CD4-positive, alpha-beta T cell treated with Interleukin-15 for 1 hour (primary cell): Measurements from ENCODE around the gene SHISA7.
A peak's percentile ranks its signal among the peaks of the same experiment; 100 is the strongest.
"Not testable (repeated sequence)": the region's sequence is repeated elsewhere in the genome, so short reads cannot be mapped to it uniquely, and the experiment has no call there.

Experiments
- DNase-seq: peaks from one replicate; pipeline ENCODE4 v3.0.0-alpha.2; 2020

Gene SHISA7

DNA sequence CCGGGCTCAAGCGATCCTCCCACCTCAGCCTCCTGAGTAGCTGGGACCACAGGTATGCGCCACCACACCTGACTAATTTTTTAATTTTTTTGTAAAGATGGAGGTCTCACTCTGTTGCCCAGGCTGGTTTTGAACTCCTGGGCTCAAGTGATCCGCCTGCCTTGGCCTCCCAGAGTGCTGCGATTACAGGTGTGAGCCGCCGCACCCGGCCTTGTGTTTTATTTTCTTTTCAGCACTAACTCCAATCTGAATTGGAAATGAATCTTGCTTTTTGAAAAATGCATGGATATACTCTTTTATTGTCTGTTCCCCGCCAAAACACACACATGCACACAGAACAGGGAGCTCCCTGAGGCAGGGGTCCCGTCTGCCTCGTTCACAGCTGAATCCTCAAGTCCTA is 19.6 kb upstream of the SHISA7 start:
- no peak for DNase-seq

DNA sequence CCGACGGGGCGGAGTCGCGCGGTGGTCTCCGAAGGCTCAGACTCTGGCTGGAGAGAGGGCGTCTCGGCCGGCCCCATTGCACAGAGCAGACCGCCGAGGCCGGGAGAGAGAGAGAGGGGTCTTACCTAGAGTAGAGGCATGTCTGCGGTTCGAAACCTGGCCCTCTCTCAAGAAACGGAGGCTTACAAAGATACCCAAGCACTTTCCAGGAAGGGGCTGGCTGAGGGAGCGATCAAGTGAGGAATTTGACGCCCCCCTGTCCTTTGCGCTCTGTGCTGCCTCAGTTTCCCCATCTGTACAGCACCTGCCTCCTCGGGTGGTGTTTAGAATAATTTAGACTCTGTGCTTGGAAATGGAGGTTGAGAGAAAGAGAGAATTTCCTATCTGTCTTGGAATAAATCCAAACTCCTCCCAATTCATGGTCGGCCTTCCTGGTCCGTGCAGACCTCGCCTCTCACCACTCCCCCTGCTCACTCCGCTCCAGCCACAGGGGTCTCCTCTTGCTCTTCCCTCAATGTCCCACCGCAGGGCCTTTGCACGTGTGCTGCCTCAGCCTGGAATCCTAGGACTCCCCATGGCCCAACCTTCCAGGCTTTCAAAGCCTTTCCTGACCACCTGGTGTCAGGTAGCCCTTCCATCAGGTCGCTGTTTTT is 19.0 kb upstream of the SHISA7 start:
- no peak for DNase-seq

DNA sequence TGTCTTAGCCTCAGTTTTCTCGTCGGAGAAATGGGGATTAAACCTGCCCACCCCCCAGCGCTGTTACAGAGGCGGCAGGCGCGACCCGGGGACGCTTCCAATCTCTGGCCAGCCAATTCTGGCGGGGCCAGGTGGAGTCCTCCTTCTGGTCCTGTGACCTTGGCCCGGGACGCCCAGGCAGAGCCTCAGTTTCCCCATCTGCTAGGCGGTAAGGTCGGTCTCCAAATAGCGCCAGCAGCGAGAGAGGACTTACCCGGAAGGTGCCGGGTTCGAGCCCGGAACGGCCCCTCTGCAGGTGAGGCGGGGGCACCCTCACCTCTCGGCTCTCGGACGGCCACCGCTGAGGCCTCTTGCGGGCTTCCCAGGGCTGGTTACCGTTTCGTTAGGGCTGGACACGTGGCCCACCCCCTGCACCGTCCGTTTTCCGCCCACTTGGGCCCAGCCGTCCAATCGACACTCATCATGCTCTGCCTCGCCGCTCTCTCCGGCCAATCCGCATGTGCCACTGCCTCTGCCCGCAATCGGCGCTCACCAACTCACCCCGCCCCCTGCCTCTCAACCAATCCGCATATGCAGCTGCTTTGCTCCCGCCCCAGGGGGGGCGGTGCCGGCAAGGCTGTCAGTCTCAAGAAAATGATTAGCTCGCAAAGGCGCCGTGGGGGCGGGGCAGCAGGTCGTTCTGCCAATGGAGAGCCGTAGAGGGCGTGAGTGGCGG is 18.3 kb upstream of the SHISA7 start, which contains the start of gene ISOC2:
TSS of gene ISOC2 (minus strand) at position 384 of the 715 bp plus-strand sequence. CDS start 5,156 bp downstream, outside the sequence.
- DNase-seq, result peak; percentile 100

DNA sequence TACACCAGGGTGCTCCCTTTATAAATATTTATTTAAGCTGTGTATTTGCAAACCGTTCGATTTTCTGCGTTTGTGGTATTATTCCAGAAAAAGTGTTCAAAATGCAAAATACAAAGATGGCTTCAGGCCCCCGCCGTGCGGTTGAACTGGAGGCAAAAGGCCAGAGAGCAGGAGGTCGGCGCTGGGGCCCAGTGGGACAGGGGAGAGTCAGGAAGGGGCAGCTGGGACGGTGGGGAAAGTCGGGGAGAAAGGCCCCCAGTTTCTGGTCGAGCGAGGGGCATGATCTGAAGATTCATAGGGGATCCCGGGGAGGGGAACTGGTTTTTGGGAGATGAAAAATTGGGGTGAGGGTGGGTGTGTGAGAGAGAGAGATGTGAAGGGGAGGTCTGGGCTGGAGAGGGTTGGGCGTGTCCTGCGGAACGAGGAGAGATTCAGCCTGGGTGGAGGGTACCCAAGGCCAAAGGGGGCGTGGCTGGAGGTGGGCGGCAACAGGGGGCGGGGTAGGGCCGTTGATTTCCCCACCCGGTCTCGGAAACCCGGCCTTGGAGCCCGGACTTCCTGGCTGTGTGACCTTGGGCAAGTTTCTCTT is 17.7 kb upstream of the SHISA7 start:
- DNase-seq, result no peak

DNA sequence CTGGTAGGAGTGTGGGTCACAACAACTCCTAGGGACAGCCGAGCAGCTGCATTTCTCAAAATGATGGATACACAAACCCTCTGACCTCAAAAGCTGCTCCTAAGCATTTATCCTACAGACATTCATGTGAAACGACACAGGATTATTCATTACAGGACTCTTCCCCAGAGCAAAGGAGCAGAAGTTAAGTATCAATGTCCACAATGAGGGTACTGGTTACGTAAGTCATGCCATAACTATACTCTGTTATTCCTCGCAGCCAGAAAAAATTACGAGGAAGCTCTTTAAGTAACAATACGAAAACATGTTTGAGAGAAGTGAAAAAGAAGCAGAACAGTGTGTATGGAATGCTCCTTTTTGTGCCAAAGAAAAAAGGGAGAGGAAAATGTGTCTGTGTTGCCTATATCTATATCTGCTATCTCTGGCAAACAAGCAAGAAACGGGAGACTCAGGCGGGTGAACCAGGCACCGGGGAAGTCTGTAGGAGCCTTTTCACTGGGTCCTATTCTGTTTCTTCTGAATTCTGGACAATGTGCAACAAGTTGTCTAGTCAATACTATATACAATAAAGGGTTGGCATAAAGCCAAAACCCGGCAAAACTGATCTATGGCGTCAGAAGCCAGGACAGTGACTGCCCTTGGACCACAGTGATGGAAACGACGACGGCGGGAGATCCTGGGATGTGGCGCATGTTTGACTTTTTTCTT is 17.0 kb upstream of the SHISA7 start:
- no peak for DNase-seq

DNA sequence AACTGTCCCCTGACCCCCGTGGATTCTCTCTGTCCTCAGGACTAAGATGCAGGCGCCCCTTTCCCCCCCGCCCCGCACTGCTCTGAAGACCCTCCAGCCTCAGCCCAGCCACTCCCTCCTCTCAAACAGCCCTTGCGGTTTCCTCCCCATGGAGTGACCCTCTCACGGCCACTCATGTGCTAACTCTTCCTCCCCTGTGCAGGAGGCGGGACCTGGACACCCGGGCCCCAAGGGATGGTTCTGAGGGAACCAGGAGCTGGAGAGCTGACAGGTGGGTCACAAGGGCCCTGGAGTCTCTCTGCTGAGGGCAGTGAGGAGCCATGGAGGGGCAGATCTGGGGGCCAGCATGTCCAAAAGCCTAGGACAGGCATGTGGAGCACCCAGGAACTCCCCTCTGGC is 16.4 kb upstream of the SHISA7 start:
- no peak for DNase-seq

DNA sequence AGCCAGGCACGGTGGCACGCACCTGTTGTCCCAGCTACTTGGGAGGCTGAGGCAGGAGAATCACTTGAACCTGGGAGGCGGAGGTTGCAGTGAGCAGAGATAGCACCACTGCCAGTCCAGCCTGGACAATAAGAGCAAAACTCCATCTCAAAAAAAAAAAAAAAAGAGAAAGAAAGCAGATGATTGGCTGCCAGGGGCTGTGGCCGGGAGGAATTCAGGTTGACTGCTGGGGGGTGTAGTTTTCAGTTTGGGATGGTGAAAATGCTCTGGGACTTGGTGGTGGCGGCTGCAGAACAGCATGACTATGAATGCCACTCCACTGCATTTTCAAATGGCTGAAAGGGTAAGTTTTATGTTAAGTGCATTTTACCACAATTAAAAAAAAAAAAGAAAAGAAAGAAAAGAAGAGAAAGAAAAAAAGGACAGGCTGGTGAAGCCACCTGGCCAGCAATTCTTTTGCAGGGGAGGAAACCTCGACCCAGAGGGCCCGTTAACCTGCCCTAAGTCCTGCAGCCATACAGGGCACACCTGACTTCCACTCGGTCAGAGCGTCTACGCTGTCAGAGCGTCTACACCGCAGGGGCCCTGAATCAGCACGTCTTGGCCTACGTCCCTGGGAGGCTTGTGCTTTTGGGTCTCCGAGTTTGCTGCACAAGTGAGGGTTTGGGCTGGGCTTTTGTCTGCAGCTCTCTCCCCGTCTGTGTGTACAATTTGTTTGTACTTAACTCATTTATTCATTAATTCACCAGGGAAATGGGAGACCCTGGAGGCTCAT is 14.8 kb upstream of the SHISA7 start:
- DNase-seq, result no peak

DNA sequence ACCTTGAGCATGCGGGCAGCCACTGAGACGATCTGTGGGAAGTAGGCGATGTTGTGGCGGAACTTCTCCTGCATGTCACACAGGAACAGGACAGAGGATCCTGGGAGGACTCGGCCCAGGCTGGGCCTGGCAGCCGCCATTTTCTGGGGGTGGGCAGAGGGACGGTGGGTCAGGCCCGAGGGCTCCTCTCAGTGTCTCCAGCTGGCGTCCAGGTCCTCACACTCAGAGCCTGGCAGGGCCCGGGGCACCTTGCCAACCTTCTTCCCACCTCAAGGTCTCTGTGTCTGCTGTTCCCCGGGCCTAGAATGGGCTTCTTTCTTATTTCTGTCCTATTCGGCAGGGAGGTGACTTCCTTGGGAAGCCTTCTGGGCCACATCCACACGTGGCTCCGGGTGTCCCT is 13.2 kb upstream of the SHISA7 start:
- no peak for DNase-seq

DNA sequence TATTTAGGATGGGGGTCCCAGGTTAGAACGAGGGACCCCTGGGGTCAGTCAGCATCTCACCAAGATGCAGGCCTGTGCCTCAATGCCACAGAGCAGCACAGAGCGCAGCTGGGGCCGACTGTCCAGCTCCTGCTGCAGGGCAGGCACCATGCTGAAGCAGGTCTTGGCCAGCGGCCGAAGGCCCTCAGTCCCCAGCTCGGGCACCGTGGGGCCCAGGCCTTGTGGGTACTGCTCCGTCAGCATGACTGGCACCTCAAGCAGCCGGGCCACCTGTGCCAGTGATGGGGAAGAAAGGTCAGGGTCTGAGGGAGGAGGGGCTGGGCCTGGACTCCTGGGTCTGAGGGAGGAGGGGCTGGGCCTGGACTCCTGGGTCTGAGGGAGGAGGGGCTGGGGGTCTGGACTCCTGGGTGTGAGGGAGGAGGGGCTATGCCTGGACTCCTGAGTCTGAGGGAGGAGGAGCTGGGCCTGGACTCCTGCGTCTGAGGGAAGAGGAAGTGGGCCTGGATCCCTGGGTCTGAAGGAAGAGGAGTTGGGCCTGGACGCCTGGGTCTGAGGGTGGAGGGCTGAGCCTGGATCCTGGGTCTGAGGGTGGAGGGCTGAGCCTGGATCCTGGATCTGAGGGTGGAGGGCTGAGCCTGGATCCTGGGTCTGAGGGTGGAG is 12.6 kb upstream of the SHISA7 start:
- no peak for DNase-seq

DNA sequence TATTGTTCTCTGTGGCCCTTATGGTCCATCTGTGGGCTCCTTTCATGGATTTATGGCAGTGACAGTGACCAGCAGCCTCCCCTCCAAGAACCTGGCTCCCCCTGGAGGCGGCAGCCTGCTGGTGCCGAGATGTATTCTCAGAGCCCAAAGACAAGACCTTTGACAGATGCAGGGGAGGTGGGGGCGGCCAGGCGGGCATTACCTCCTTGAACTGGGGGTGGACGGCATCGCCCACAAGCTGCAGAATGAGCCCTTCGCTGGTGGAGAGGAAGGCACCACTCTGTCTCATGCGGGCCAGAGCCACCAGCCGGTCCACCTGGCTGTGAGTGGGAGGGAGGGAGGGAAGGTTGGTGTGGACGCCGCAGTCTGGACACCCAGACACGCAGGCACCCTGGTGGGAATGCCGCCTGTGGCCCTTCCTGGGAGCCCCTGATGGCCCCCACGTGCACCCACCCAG is 11.7 kb upstream of the SHISA7 start:
- peak; percentile 37 for DNase-seq

DNA sequence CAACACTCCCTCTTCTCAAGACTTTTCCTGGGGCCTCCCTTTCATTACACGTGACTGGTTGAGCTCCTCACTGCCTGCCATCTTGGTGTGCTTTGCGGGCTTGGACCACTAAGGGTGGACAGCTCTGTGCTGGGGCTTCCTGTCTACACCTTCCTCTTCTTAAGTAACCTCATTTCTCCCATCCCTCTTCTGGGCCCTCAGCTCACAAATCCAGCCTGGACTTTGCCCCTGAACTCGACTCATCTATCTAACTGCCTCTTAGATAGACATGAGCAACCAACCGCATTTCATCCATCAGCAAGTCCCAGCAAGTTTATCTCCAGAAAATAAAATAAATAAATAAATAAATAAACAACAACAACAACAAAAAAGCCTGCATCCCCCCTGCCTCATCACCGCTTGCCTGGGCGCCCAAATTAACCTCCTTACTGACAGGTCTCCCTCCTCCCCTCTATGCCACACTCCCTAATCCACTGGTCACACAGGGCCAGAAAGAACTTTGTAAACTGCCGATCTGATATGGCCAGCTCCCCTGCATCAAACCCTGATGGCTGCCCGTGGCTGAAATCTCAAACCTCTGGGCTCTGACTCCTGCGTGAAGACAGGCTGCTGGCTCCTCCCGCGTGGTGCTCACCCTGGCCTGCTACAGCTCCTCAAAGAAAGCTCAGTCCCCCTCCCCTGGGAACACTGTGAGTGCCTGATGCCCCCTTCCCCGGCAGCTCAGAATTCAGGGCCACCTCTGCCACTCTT is 10.6 kb upstream of the SHISA7 start:
- DNase-seq, result no peak

DNA sequence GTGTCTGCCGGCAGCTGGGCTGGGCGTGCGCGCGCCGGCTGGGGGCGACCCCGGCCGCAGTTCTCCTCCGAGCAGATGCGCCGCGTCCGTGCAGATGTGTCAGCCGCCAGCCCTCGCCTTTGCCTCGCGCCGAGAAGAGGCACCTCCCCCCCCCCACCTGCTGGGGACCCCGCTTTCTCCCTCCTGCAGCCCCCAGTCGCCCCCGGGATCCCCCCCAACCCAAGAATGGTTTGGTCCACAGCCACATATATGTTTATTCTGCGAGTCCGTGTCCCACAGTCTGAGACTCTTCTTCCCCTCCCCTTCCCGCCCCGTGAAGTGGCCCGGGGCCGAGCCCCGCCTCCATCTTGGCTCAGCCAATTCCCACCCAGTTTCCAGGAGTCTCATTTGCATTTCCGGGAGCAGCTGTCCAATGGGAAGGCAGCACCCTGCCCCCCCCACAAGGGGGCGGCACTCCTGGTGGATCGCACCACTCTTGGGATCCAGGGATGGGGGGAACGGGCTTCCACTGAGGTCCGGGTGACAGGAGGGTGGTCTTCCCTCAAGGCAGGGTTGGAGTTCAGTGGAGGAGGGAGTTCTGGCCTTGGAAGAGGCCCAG is 9.7 kb upstream of the SHISA7 start:
- peak; percentile 62 for DNase-seq

DNA sequence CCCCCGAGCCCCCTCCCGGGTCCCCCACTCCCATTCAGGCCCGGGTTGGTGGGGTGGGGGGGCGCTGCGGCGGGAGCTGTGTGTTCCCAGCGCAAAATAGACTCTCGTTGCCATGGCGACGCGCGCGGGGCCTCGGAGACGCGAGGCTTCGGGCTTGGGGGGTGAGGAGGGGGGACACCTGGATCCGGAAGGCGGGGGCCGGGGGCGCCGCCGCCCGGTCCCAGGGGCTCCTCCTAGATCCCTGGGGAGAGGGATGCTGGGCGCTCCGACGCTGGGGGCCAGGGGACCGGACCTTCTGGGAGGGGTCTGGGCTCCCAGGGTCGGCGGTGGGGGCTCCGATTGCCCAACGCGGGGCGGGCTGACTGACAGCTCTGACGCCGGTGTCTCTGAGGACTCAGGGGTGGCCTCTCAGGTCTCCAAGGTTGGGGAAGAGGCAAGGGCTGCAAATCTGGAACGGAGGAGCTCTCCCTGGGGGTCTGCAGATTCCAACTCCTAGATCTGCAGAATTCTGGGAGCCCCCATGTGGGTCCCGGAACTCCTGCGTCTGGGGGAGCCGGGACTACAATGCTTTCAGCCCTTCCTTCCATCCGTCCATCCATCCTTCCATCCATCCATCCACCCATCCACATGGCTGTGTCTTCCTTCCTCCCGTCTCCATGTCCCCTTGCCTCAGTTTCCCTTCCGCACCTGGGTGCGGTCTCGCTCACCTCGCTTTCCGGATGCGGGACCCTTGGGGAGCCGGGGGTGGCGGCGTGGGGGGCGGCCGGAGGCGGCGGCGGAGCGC is 9.1 kb upstream of the SHISA7 start:
- DNase-seq, result peak; percentile 55

DNA sequence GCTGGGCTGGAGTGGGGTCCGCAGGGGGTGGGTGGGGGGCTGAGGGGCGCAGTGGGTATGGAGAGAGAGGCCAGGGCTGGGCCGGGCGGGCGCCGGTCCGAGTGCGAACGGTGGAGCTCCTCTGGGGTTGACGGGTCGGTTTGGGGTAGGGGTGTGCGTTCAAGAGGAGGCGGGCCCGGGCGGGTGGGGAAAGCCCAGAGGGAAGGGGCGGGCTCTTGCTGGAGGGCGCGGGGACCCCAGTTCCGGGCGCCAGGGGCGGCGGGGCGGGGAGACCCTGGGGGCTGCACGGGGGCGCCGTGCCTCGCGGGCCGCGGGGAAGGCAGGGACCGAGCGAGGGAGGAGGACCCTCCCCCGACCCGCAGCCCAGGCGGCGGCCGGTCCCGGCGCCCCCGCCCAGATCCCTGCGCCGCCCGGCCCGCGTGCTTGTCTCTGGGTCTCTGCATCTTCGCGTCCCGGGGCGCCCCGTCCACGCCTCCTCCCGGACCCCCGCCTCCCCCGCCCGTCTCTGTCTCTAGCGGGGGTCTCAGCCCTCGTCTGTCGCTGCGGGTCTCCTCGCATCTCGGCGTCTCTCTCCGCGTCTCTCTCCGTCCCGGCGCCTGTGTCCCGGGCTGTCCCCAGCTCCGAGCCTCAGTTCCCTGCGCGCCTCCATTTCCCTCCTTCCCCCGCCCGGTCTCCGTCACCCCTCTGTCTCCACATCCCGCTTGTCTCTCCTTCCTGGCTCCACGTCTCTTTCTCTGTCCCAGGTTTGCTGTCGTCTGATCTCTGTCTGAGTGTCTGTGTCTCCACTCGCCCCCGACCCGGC is 8.3 kb upstream of the SHISA7 start:
- DNase-seq, result peak; percentile 30

DNA sequence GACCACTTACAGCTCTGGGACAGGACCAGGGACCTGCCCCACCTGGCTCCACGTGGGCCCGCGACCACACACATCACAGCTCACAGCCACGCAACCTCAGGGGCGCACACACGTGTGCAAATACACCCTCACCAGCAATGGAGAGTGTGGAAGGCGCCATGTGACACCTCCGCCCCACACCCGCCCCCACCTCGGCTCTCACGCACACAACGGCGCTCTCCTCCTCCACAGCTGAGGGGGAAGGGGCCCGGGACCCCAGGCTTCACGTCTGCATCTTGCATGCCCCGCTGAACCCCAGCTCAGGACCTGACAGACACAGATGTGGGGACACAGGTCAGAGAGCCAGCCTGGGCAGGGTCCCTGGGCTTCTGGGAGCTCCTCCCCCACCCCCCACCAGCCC is 6.4 kb upstream of the SHISA7 start:
- DNase-seq, result no peak

DNA sequence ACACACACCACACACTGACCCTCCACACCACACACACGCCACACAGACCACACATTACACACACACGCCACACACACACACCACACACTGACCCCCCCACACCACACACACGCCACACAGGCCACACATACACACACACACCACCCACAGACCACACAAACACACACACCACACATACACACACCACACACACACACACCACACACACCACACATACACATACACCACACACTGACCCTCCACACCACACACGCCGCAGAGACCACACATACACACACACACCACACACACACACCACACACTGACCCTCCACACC is 5.0 kb upstream of the SHISA7 start:
- not testable (repeated sequence) for DNase-seq

DNA sequence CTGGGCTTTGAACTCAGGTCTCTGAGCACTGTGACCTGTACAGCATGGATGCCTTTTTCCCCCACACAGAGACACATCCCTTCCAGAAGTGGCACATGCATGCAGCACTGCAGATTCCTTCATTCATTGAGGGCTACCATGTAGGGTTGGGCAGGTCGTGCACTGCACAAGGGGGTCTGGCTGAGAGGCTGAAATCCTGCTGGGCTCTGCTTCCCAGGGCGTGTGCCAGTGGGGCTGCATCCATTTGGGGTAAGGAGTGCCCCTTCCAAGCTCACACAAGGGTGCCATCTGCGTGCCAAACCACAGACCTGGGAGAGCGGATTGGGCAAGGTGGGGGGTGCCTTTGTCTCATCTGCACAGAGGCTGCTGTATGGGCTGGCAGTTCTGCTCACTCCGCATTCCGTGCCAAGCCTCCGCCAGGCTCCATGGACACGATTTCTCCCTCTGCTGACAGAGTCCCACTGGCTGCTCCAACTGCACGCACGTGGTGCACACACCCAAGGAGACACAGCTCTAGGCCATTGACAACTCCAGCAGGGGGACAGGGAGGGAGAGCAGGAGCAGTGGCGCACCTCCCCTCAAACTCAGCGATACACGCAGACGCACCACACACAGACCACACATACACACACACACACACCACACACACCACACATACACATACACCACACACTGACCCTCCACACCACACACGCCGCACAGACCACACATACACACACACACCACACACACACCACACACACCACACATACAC is 4.5 kb upstream of the SHISA7 start:
- no peak for DNase-seq

DNA sequence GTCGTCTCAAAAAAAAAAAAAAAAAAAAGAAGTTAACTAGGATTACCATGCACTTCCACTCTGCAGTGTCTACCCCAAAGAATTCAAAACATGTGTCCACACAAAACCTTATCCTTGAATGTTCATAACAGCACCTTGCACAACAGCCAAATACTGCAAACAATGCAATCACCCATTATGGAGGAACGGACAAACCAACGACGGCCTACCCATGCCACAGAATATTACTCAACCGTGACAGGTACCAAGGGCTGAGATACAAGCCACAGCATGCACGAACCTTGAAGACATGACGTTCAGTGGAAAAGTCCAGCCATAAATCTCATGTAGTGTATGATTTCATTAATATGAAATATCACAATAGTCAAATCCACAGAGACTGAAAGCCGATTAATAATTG is 3.0 kb upstream of the SHISA7 start:
- DNase-seq, result no peak

DNA sequence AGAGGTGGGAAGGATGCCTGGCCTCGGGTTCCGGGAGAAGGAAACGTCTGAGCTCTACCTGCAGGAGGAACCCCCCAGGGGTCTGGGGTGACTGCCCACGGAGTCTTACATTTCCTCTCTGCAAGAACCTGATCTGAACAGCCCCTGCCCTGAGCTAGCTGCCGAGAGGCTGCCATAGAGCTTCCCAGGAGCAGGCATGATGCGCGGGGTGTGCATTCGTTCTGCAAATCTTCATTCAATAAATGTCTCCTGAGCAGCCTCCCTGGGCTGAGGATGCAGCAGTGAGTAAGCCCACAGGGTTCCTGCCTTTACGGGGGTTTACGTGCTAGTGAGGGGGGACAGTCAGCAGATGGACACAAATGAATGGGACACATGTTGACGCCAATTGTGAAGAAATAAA is 1.5 kb upstream of the SHISA7 start:
- DNase-seq, result no peak
